ENCODE measurements around the gene KBTBD7.

Gene KBTBD7

DNA sequence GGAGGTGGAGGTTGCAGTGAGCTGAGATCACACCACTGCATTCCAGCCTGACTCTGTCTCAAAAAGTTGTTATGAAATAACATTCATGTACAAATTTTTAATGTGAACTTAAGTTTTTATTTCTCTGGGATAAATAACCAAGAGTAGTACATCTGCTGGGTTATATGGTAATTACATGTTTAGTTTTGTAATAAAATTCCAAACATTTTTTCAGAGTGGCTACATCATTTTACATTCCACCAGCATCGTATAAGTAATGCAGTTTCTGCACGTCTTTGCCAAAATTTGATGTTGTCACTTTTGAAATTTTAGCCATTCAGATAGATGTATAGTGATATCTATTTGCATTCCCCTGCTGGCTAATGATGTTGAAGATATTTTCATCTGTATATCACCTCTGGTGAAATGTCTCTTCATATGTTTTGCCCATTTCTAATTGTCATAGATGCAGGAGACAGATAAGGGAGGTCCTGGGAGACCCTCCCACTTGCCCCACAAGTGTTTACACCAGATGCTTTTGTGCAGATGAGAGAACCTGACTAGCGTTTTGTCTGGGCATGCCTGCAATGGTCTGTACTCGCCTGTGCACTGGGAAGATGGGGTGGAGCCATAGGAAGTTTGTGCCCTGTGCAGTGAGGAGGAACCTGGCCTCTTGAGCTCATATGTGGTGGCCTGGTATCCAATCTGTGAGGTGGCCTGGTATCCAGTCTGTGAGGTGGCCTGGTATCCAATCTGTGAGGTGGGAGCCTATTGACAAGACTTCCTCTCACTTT, 49.0 kb downstream of the KBTBD7 start:
- H3K27ac ChIP-seq, result no peak overlapping the region
- no peaks in the 10 kb centered on the region for H3K27me3 ChIP-seq (ENCODE audit: insufficient read depth, low read depth)
- H3K4me1 ChIP-seq (ENCODE audit: low read depth, poor library complexity, severe bottlenecking), result no peaks in the 10 kb centered on the region
- H3K36me3 ChIP-seq (ENCODE audit: insufficient read depth), result no peaks in the 10 kb centered on the region
- H3K9ac ChIP-seq, result no peak overlapping the region
- no peaks in the 10 kb centered on the region for H3K79me2 ChIP-seq (ENCODE audit: insufficient read depth, low read depth)
- no peak overlapping the region for H2AFZ ChIP-seq (ENCODE audit: low read depth)
- TF ChIP-seq, protein P1, sequence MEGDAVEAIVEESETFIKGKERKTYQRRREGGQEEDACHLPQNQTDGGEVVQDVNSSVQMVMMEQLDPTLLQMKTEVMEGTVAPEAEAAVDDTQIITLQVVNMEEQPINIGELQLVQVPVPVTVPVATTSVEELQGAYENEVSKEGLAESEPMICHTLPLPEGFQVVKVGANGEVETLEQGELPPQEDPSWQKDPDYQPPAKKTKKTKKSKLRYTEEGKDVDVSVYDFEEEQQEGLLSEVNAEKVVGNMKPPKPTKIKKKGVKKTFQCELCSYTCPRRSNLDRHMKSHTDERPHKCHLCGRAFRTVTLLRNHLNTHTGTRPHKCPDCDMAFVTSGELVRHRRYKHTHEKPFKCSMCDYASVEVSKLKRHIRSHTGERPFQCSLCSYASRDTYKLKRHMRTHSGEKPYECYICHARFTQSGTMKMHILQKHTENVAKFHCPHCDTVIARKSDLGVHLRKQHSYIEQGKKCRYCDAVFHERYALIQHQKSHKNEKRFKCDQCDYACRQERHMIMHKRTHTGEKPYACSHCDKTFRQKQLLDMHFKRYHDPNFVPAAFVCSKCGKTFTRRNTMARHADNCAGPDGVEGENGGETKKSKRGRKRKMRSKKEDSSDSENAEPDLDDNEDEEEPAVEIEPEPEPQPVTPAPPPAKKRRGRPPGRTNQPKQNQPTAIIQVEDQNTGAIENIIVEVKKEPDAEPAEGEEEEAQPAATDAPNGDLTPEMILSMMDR (conservative IDR thresholded peaks at IDR 0.05; ENCODE audit: low read depth, low read length), result no peak
- no peak overlapping the region for H3K4me3 ChIP-seq (IDR thresholded peaks at IDR 0.05; ENCODE audit: insufficient read depth, low read depth, low read length)
- no peak overlapping the region for H3K4me2 ChIP-seq
- H4K20me1 ChIP-seq (ENCODE audit: insufficient read depth), result no peaks in the 10 kb centered on the region

DNA sequence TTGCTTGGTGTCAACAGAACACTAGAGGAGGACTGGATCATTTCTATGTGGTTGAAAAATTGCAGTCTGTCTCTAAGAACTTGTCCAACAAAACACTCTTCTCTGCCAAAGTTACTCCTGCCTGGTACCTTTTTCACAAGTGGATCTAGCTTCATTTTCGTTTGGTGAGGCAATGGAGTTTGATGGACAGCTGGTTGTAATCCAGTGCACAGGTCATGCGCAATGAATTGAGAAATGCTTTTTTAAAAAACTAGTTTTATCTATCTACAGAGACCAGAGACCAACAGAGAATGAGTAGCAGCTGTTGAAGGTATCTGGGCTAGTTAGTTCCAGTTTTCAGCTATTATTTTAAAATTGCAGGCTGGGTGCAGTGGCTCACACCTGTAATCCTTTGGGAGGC, 49.8 kb downstream of the KBTBD7 start:
- Histone ChIP-seq H3K79me2 (ENCODE audit: insufficient read depth, low read depth) (no peaks in the 10 kb centered on the region), H3K27ac (no peak overlapping the region), H3K4me1 (ENCODE audit: low read depth, poor library complexity, severe bottlenecking) (no peaks in the 10 kb centered on the region), H3K4me2 (no peak overlapping the region), H4K20me1 (ENCODE audit: insufficient read depth) (no peaks in the 10 kb centered on the region), H3K4me3 (IDR thresholded peaks at IDR 0.05; ENCODE audit: insufficient read depth, low read depth, low read length) (no peak overlapping the region), H2AFZ (ENCODE audit: low read depth) (no peak overlapping the region), H3K36me3 (ENCODE audit: insufficient read depth) (no peaks in the 10 kb centered on the region; the same call in 1 of the 2 replicates), H3K9ac (no peak overlapping the region), H3K27me3 (ENCODE audit: insufficient read depth, low read depth) (no peaks in the 10 kb centered on the region)
- TF ChIP-seq, protein P1 (conservative IDR thresholded peaks at IDR 0.05; ENCODE audit: low read depth, low read length), result no peak
